Fibroblast of skin of left biceps (primary cell): Measurements from ENCODE around the gene TJP2.
"Not testable (repeated sequence)": the region's sequence is repeated elsewhere in the genome, so short reads cannot be mapped to it uniquely, and the experiment has no call there.

ENCODE experiments used
- DNase-seq, 2 experiments: peaks; one replicate each; pipeline ENCODE4 v3.0.0-alpha.2; 2013; ENCODE audit warnings: low read depth in 2 of 2

TJP2 gene

GRCh38 chr9:69292078-69292477 lies 118.0 kb downstream of the TJP2 start:
- DNase-seq: no peak

- DNase-seq: no peak
These were observed 119.1 kb downstream of the TJP2 start for GRCh38 chr9:69293156-69293555.

GRCh38 chr9:69295872-69296552 lies 121.9 kb downstream of the TJP2 start:
- DNase-seq: no peak

- no peak for DNase-seq
These were observed 123.4 kb downstream of the TJP2 start for GRCh38 chr9:69297300-69297980.

- no peak for DNase-seq
These were observed 125.2 kb downstream of the TJP2 start for GRCh38 chr9:69299315-69299714.

GRCh38 chr9:69299826-69300225 lies 125.7 kb downstream of the TJP2 start:
- DNase-seq: no peak

GRCh38 chr9:69303331-69303730 lies 129.3 kb downstream of the TJP2 start:
- no peak for DNase-seq

GRCh38 chr9:69306895-69307445 lies 132.9 kb downstream of the TJP2 start:
- not testable (repeated sequence) for DNase-seq

- peak; percentile 51 to 64 for DNase-seq
These were observed 133.5 kb downstream of the TJP2 start for GRCh38 chr9:69307446-69308205.

GRCh38 chr9:69308206-69308931 lies 134.3 kb downstream of the TJP2 start:
- no peak for DNase-seq

- DNase-seq: no peak
These were observed 139.1 kb downstream of the TJP2 start for GRCh38 chr9:69313175-69313574.

GRCh38 chr9:69314547-69314946 lies 140.5 kb downstream of the TJP2 start:
- DNase-seq: no peak

- no peak for DNase-seq
These were observed 143.0 kb downstream of the TJP2 start for GRCh38 chr9:69317081-69317480.

- no peak for DNase-seq
These were observed 143.8 kb downstream of the TJP2 start for GRCh38 chr9:69317894-69318293.

GRCh38 chr9:69319324-69320025 lies 145.4 kb downstream of the TJP2 start:
- DNase-seq: no peak

GRCh38 chr9:69322256-69322655 lies 148.2 kb downstream of the TJP2 start:
- no peak for DNase-seq

GRCh38 chr9:69323861-69324260 lies 149.8 kb downstream of the TJP2 start:
- DNase-seq: no peak
